Stomach (tissue), 9 donors: ENCODE results near the gene RECQL5. TPM values are rescaled to one million over a fixed set of nuclear protein-coding genes. Genes with fewer than 3 reads are reported as not detected.

ENCODE experiments used
- DNase-seq, 2 donors: peaks; one replicate each; pipeline versions ENCODE4 v3.0.0 to v3.0.0-alpha.2; 2013 to 2019
- H3K27ac ChIP-seq, 5 donors: fragments of 200-600 bp in 4 of 5; sonication (generic) in 4 of 5; one replicate each; pipeline ENCODE4 v1.5.1; 2013 to 2019; ENCODE audit warnings: mild to moderate bottlenecking in 1 of 5, moderate library complexity in 1 of 5
- H3K27me3 ChIP-seq, 3 donors: fragments of 200-600 bp; sonication (generic); one replicate each; pipeline ENCODE4 v1.5.1; 2017 to 2019; ENCODE audit warnings: mixed run types in 1 of 3
- H3K36me3 ChIP-seq, 4 donors: fragments of 200-600 bp; sonication (generic); 1 replicate in 3 of 4; 2 replicates in 1 of 4; pipeline ENCODE4 v1.5.1; 2016 to 2019
- H3K4me1 ChIP-seq, 4 donors: fragments of 200-600 bp; sonication (generic); one replicate each; pipeline ENCODE4 v1.5.1; 2016 to 2019
- H3K4me3 ChIP-seq, 4 donors: fragments of 200-600 bp; sonication (generic) in 3 of 4; one replicate each; pipeline ENCODE4 v1.5.1; 2016 to 2019; ENCODE audit warnings: mild to moderate bottlenecking in 1 of 4
- H3K9me3 ChIP-seq, 4 donors: fragments of 200-600 bp; sonication (generic); one replicate each; pipeline ENCODE4 v1.5.1; 2016 to 2019
- CTCF ChIP-seq, 7 experiments: fragments of 450-650 bp in 4 of 7; fragments of 200-600 bp in 3 of 7; sonication (generic) in 3 of 7; IDR thresholded peaks; one replicate each; pipeline ENCODE4 v1.5.1; 2016 to 2019; ENCODE audit warnings: antibody characterized with exemption in 7 of 7, control low read depth in 2 of 7, mild to moderate bottlenecking in 1 of 7
- EP300 ChIP-seq: sonication (generic); formaldehyde crosslinking; IDR thresholded peaks from one replicate; pipeline ENCODE4 v1.6.1; 2017; ENCODE audit warnings: antibody characterized with exemption
- POLR2A ChIP-seq, 4 donors: fragments of 450-650 bp; IDR thresholded peaks; one replicate each; pipeline ENCODE4 v1.6.1; 2016; ENCODE audit warnings: antibody characterized with exemption in 4 of 4, control low read depth in 2 of 4, mild to moderate bottlenecking in 1 of 4, moderate library complexity in 1 of 4
- POLR2AphosphoS5 ChIP-seq, 3 donors: sonication (generic); formaldehyde crosslinking; IDR thresholded peaks; one replicate each; pipeline ENCODE4 v1.6.1; 2016; ENCODE audit warnings: antibody characterized with exemption in 3 of 3
- WGBS, 5 donors: extraction: QIAGEN DNeasy Blood & Tissue Kit in 3 of 5; methylation state at CpG; one replicate each; pipeline versions ENCODE4 v1.1.5 to v1.1.7; 2013 to 2018; 5-methylcytosine and 5-hydroxymethylcytosine counted together
- intact Hi-C: fragments of 100-400 bp; cut with DNase I; formaldehyde crosslinking; loops from one replicate; pipeline ENCODE4 v1.15.1; 2023; ENCODE audit warnings: low total_unique reads
- polyA plus RNA-seq, 3 donors: library from polyadenylated mRNA; stranded (reverse); fragments of 200-250 nt; gene quantifications; one replicate each; pipeline ENCODE4 v1.2.3, GENCODE V29; 2013
- total RNA-seq, 5 donors: library from RNA; depleted of rRNA; stranded (reverse); fragments of >200 nt; gene quantifications; one replicate each; pipeline versions ENCODE4 v1.1.0 to v1.2.3, GENCODE V29; 2014 to 2016
- donor health status: healthy with polysubstance abuse.
- donor health status: Bipolar disorder and iron deficiency.
- donor health status: healthy.

Gene RECQL5
- total and polyA plus RNA-seq, 8 donors = 21.4 to 229 (median 48.7) TPM

GRCh38 chr17:75632863-75633485 lies 34.0 kb downstream of the RECQL5 start, which contains the start of gene SMIM5:
TSS of gene SMIM5 (plus strand) at chr17:75633434. CDS start at chr17:75640202, 6,768 bp downstream.
- peak in 5 of 7 experiments; percentile 79 to 98 (median 92) for TF ChIP-seq CTCF (IDR thresholded peaks at IDR 0.05)
- TF ChIP-seq EP300 = no peak
- TF ChIP-seq POLR2AphosphoS5 (IDR thresholded peaks at IDR 0.05) = peak in 2 of 3 donors; percentile 37 to 63
- no peak for TF ChIP-seq POLR2A (IDR thresholded peaks at IDR 0.05)
- DNase-seq = peak; percentile 89 to 96
- Histone ChIP-seq H3K4me1 (peaks cover 45 to 56% (median 54%) of the 10 kb centered on the region in 4 donors), H3K9me3 (no peaks in the 10 kb centered on the region), H3K36me3 (peaks cover 4 to 45% (median 35%) of the 10 kb centered on the region in 4 donors), H3K4me3 (peak within 1 kb of the TSS; percentile 24 to 44 (median 34)), H3K27ac (peak within 1 kb of the TSS; percentile 87 to 96 (median 89)), H3K27me3 (no peaks in the 10 kb centered on the region)
- intact Hi-C loops = loop anchor here (5.0 kb wide), 1 partner anchor 114 kb away; no protein-coding TSS in a partner anchor
- 8 to 16% (median 10%) methylated on average over 14 to 19 of the region's 19 CpGs for WGBS, 5 donors

GRCh38 chr17:75632428-75632827 lies 34.5 kb downstream of the RECQL5 start:
- DNase-seq = no peak
- H3K27ac ChIP-seq = peak overlapping the region in 4 of 5 donors; percentile 30 to 96 (median 88)
- H3K27me3 ChIP-seq = no peaks in the 10 kb centered on the region
- no peak overlapping the region for H3K4me3 ChIP-seq
- H3K9me3 ChIP-seq = no peaks in the 10 kb centered on the region
- TF ChIP-seq CTCF (IDR thresholded peaks at IDR 0.05) (no peak), EP300 (no peak), POLR2AphosphoS5 (IDR thresholded peaks at IDR 0.05) (no peak), POLR2A (IDR thresholded peaks at IDR 0.05) (no peak)
- WGBS, 5 donors = 75 to 81% (median 78%) methylated on average over 9 to 12 of the region's 12 CpGs
- H3K36me3 ChIP-seq = peaks cover 5 to 49% (median 38%) of the 10 kb centered on the region in 4 donors
- intact Hi-C loops = loop anchor here (5.0 kb wide), 1 partner anchor 115 kb away; no protein-coding TSS in a partner anchor
- H3K4me1 ChIP-seq = peaks cover 40 to 51% (median 49%) of the 10 kb centered on the region in 4 donors

GRCh38 chr17:75631353-75631752 lies 35.6 kb downstream of the RECQL5 start:
- intact Hi-C loops = loop anchor here (5.0 kb wide), 1 partner anchor 116 kb away; no protein-coding TSS in a partner anchor
- Histone ChIP-seq H3K4me3 (no peak overlapping the region), H3K4me1 (peaks cover 30 to 41% (median 38%) of the 10 kb centered on the region in 4 donors), H3K9me3 (no peaks in the 10 kb centered on the region), H3K36me3 (peaks cover 8 to 54% (median 49%) of the 10 kb centered on the region in 4 donors), H3K27me3 (no peaks in the 10 kb centered on the region), H3K27ac (no peak overlapping the region)
- 91 to 96% (median 93%) methylated on average over 19 to 27 of the region's 27 CpGs for WGBS, 5 donors
- no peak for DNase-seq
- TF ChIP-seq POLR2A (IDR thresholded peaks at IDR 0.05) = no peak
- no peak for TF ChIP-seq CTCF (IDR thresholded peaks at IDR 0.05)
- TF ChIP-seq EP300 = no peak
- no peak for TF ChIP-seq POLR2AphosphoS5 (IDR thresholded peaks at IDR 0.05)

- Histone ChIP-seq H3K4me1 (peaks cover 22 to 30% (median 29%) of the 10 kb centered on the region in 4 donors), H3K9me3 (no peaks in the 10 kb centered on the region), H3K27ac (no peak overlapping the region), H3K27me3 (no peaks in the 10 kb centered on the region), H3K4me3 (no peak overlapping the region), H3K36me3 (peaks cover 15 to 61% (median 60%) of the 10 kb centered on the region in 4 donors)
- intact Hi-C loops = loop anchor here (5.0 kb wide), 1 partner anchor 117 kb away; no protein-coding TSS in a partner anchor
- DNase-seq = no peak
- 82 to 92% (median 84%) methylated on average over 17 to 26 of the region's 26 CpGs for WGBS, 5 donors
- TF ChIP-seq CTCF (IDR thresholded peaks at IDR 0.05) (no peak), EP300 (no peak), POLR2A (IDR thresholded peaks at IDR 0.05) (no peak), POLR2AphosphoS5 (IDR thresholded peaks at IDR 0.05) (no peak)
These were observed 36.7 kb downstream of the RECQL5 start for GRCh38 chr17:75630071-75630917.
